ENCODE measurements around the gene NOC3L. TPM values are rescaled to one million over a fixed set of nuclear protein-coding genes. Genes with fewer than 3 reads are reported as not detected.
A peak's percentile ranks its signal among the peaks of the same experiment; 100 is the strongest.

Gene NOC3L
- total and polyA plus RNA-seq, 9 of the 15 experiments (the other 6 are each of a cell fraction or from before 2014, with no cell fraction given) = 23.8 to 57.6 (median 32.6) TPM

DNA sequence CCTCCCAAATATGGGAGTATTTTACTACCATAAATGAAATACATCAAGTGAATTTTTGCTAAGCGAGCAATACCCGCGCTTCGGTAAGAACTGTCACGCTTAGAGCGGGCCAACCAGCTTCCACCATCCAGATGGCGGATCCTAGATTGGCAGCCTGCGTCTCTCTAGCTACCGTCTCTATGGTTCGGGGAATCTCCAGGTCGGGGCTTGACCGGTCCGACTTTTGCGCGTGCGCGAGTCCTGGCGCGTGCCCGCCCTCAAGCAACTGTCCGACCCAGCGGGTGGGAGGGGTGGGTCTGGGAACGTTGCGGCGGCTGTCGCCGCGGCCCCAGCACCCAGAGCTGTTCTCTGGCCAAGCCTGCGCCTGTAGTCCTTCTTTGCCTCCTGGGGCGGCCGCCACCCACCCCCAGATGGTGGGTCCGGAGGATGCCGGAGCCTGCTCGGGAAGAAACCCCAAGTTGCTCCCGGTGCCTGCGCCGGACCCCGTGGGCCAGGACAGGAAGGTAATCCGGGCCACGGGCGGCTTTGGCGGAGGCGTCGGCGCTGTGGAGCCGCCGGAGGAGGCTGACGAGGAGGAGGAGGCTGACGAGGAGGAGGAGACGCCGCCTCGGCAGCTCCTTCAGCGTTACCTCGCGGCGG lies 39.6 kb upstream of the NOC3L start, which contains the start of gene TBC1D12 (continued):
- TF ChIP-seq ZNF586 (CRISPR knock-in tag; conservative IDR thresholded peaks at IDR 0.05) (no peak), RNF2 (IDR thresholded peaks at IDR 0.05) (no peak), YBX1 (IDR thresholded peaks at IDR 0.05) (no peak), RBFOX2 (IDR thresholded peaks at IDR 0.05; ENCODE audit: low read depth, low read length) (peak; percentile 80), SRSF3 (IDR thresholded peaks at IDR 0.05; ENCODE audit: insufficient read depth, low read length) (no peak)
- TF ChIP-seq, protein P1, sequence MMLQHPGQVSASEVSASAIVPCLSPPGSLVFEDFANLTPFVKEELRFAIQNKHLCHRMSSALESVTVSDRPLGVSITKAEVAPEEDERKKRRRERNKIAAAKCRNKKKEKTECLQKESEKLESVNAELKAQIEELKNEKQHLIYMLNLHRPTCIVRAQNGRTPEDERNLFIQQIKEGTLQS (IDR thresholded peaks at IDR 0.05) = no peak
- TF ChIP-seq, protein P1 (CRISPR knock-in tag; conservative IDR thresholded peaks at IDR 0.05) = no peak

DNA sequence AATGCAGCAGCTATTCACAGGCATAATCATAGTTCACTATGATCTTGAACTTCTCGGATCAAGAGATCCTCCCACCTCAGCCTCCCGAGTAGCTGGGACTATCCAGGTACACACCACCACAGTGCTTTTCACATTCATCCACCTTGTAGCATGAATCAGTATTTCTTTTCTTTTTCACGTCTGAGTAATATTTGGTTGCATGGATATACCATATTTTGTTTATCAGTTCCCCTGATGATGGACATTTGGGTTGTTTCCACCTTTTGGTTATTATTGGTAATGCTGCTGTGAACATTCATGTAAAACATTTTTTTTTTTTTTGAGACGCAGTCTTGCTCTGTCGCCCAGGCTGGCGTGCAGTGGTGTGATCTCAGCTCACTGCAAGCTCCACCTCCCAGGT lies 36.0 kb upstream of the NOC3L start:
- no peaks in the 10 kb centered on the region for H3K36me3 ChIP-seq (ENCODE audit: control insufficient read depth, insufficient read depth, low read length)
- peaks cover 0 to 19% of the 10 kb centered on the region in 2 experiments; a peak in 3 of 5 replicates for H3K4me1 ChIP-seq (replicated peaks in 1 of 2; ENCODE audit: control insufficient read depth in 2 of 2, insufficient read depth in 2 of 2, low read length in 2 of 2)
- ChIA-PET CTCF (ENCODE audit: low intra/inter-chr PET ratio) (no interaction called here), POLR2A (no interaction called here)
- in situ Hi-C loops (cut with MboI) (no loop called here), intact Hi-C loops (cut with micrococcal nuclease) (no loop called here)
- peaks cover 7% of the 10 kb centered on the region for H3K79me2 ChIP-seq (ENCODE audit: control insufficient read depth, insufficient read depth, low read length)
- no peak overlapping the region for H3K4me3 ChIP-seq
- ATAC-seq (no peak), DNase-seq (ENCODE audit: extremely low read depth in 1 of 4, low spot score in 3 of 4) (no peak), FAIRE-seq (no peak)
- no peaks in the 10 kb centered on the region for H3K27me3 ChIP-seq (ENCODE audit: control insufficient read depth in 2 of 2, insufficient read depth in 2 of 2, low read length in 2 of 2)
- H2AFZ ChIP-seq (ENCODE audit: low read depth, low read length) = no peak overlapping the region
- no peak overlapping the region for H3K4me2 ChIP-seq (ENCODE audit: insufficient read depth, low read length)
- WGBS (ENCODE audit: insufficient coverage, low coverage, missing lambda C conversion rate) = 74% methylated on average over 6 of the region's 6 CpGs
- H3K9ac ChIP-seq (ENCODE audit: insufficient read depth in 1 of 2, low read depth in 2 of 2, low read length in 2 of 2) = no peak overlapping the region
- H3K9me3 ChIP-seq (replicated peaks; ENCODE audit: control insufficient read depth, insufficient read depth, low read depth, low read length) = no peaks in the 10 kb centered on the region
- no peaks in the 10 kb centered on the region for H3K9me1 ChIP-seq (ENCODE audit: control insufficient read depth, insufficient read depth, low read length)
- H3K27ac ChIP-seq (ENCODE audit: extremely low read depth, low read depth, low read length) = no peak overlapping the region
- H4K20me1 ChIP-seq (replicated peaks; ENCODE audit: control insufficient read depth, insufficient read depth, low read length) = no peaks in the 10 kb centered on the region
- no TSS peak for BruUV-seq (replicated peaks)
- TF ChIP-seq SMARCE1 (IDR thresholded peaks at IDR 0.05) = no peak
- TF ChIP-seq PHB2 (IDR thresholded peaks at IDR 0.05; ENCODE audit: low read depth) = no peak
- TF ChIP-seq RFX5 (IDR thresholded peaks at IDR 0.05; ENCODE audit: low read depth, low read length) = no peak
- no peak for TF ChIP-seq ZNF239 (CRISPR knock-in tag; IDR thresholded peaks at IDR 0.05)
- TF ChIP-seq NR2C2 (CRISPR knock-in tag; IDR thresholded peaks at IDR 0.05) = no peak
- no peak for TF ChIP-seq NR2C2 (tag; IDR thresholded peaks at IDR 0.05)
- TF ChIP-seq MYBL2 (IDR thresholded peaks at IDR 0.05; ENCODE audit: low read depth) = no peak
- TF ChIP-seq MYBL2 (CRISPR knock-in tag; IDR thresholded peaks at IDR 0.05; ENCODE audit: borderline replicate concordance) = no peak
- TF ChIP-seq CCAR2 (IDR thresholded peaks at IDR 0.05; ENCODE audit: low read depth, low read length) = no peak
- no peak for TF ChIP-seq ZNF174 (CRISPR knock-in tag; IDR thresholded peaks at IDR 0.05)
- TF ChIP-seq, protein P2, sequence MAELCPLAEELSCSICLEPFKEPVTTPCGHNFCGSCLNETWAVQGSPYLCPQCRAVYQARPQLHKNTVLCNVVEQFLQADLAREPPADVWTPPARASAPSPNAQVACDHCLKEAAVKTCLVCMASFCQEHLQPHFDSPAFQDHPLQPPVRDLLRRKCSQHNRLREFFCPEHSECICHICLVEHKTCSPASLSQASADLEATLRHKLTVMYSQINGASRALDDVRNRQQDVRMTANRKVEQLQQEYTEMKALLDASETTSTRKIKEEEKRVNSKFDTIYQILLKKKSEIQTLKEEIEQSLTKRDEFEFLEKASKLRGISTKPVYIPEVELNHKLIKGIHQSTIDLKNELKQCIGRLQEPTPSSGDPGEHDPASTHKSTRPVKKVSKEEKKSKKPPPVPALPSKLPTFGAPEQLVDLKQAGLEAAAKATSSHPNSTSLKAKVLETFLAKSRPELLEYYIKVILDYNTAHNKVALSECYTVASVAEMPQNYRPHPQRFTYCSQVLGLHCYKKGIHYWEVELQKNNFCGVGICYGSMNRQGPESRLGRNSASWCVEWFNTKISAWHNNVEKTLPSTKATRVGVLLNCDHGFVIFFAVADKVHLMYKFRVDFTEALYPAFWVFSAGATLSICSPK (IDR thresholded peaks at IDR 0.05; ENCODE audit: borderline replicate concordance) = no peak
- no peak for TF ChIP-seq ETV5 (CRISPR knock-in tag; IDR thresholded peaks at IDR 0.05; ENCODE audit: low read depth)
- TF ChIP-seq, protein P3, sequence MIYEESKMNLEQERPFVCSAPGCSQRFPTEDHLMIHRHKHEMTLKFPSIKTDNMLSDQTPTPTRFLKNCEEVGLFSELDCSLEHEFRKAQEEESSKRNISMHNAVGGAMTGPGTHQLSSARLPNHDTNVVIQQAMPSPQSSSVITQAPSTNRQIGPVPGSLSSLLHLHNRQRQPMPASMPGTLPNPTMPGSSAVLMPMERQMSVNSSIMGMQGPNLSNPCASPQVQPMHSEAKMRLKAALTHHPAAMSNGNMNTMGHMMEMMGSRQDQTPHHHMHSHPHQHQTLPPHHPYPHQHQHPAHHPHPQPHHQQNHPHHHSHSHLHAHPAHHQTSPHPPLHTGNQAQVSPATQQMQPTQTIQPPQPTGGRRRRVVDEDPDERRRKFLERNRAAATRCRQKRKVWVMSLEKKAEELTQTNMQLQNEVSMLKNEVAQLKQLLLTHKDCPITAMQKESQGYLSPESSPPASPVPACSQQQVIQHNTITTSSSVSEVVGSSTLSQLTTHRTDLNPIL (CRISPR knock-in tag; IDR thresholded peaks at IDR 0.05) = no peak
- no peak for TF ChIP-seq KLF16 (IDR thresholded peaks at IDR 0.05)
